Activated naive CD8-positive, alpha-beta T cell treated with anti-CD3 and anti-CD28 coated beads, Interleukin-2, amount 50 U/mL, for 16 hours (primary cell): ENCODE results near the gene MORF4L1.
"Not testable (repeated sequence)": the region's sequence is repeated elsewhere in the genome, so short reads cannot be mapped to it uniquely, and the experiment has no call there.

ENCODE experiments used
- DNase-seq: peaks from one replicate; pipeline ENCODE4 v3.0.0-alpha.2; 2020; ENCODE audit warnings: low read depth, low spot score

Gene MORF4L1

GRCh38 chr15:78872155-78872971 is at the start of gene MORF4L1:
Gene MORF4L1, plus strand, starts transcription at chr15:78872890. Its CDS starts 128 bp downstream, at chr15:78873018.
- DNase-seq, result peak; percentile 87

- no peak for DNase-seq
These were observed 43.8 kb upstream of the MORF4L1 start for GRCh38 chr15:78828920-78829319.

- no peak for DNase-seq
These were observed 42.0 kb upstream of the MORF4L1 start for GRCh38 chr15:78830514-78831228.

GRCh38 chr15:78831229-78832207 is 41.2 kb upstream of the MORF4L1 start:
- DNase-seq, result no peak

GRCh38 chr15:78836333-78836732 is 36.4 kb upstream of the MORF4L1 start:
- no peak for DNase-seq

- no peak for DNase-seq
These were observed 35.6 kb upstream of the MORF4L1 start for GRCh38 chr15:78837131-78837530.

- DNase-seq, result no peak
These were observed 35.1 kb upstream of the MORF4L1 start for GRCh38 chr15:78837543-78837942.

- DNase-seq, result no peak
These were observed 34.2 kb upstream of the MORF4L1 start for GRCh38 chr15:78838489-78838888.

GRCh38 chr15:78839151-78839550 is 33.5 kb upstream of the MORF4L1 start:
- DNase-seq, result not testable (repeated sequence)

- no peak for DNase-seq
These were observed 31.9 kb upstream of the MORF4L1 start for GRCh38 chr15:78840661-78841375.

- DNase-seq, result no peak
These were observed 31.3 kb upstream of the MORF4L1 start for GRCh38 chr15:78841376-78841706.

GRCh38 chr15:78841891-78842290 is 30.8 kb upstream of the MORF4L1 start:
- no peak for DNase-seq

GRCh38 chr15:78842519-78842918 is 30.2 kb upstream of the MORF4L1 start:
- no peak for DNase-seq

- DNase-seq, result not testable (repeated sequence)
These were observed 25.8 kb upstream of the MORF4L1 start for GRCh38 chr15:78846906-78847305.

- not testable (repeated sequence) for DNase-seq
These were observed 25.2 kb upstream of the MORF4L1 start for GRCh38 chr15:78847387-78847906.

GRCh38 chr15:78850352-78850751 is 22.3 kb upstream of the MORF4L1 start:
- DNase-seq, result no peak

- DNase-seq, result no peak
These were observed 21.5 kb upstream of the MORF4L1 start for GRCh38 chr15:78850941-78851755.

GRCh38 chr15:78853500-78853899 is 19.2 kb upstream of the MORF4L1 start:
- DNase-seq, result no peak

GRCh38 chr15:78854833-78855372 is 17.8 kb upstream of the MORF4L1 start:
- DNase-seq, result no peak

GRCh38 chr15:78855746-78856145 is 16.9 kb upstream of the MORF4L1 start:
- no peak for DNase-seq
